Lung (tissue), 12 donors: Measurements from ENCODE around the gene ZNF22. TPM values are rescaled to one million over a fixed set of nuclear protein-coding genes. Genes with fewer than 3 reads are reported as not detected.
A peak's percentile ranks its signal among the peaks of the same experiment; 100 is the strongest.

ENCODE experiments used
- ATAC-seq: fragments of 200-7000 bp; cut with Tn5 transposase; one replicate; pipeline ENCODE4 v1.9.1; 2020; ENCODE audit warnings: moderate number of reproducible peaks; ENCODE audit not compliant: insufficient read depth, low FRiP score
- DNase-seq, 3 donors: peaks; one replicate each; pipeline ENCODE4 v3.0.0-alpha.2; 2013 to 2017
- H3K27ac ChIP-seq, 2 donors: one replicate each; pipeline ENCODE4 v1.5.1; 2013; ENCODE audit warnings: mild to moderate bottlenecking in 2 of 2, moderate library complexity in 2 of 2, control low read depth in 1 of 2, inconsistent platforms in 1 of 2, low read depth in 1 of 2, low read length in 1 of 2
- H3K27me3 ChIP-seq, 3 donors: one replicate each; pipeline ENCODE4 v1.5.1; 2013; ENCODE audit warnings: low read length in 2 of 3; ENCODE audit not compliant: control insufficient read depth in 3 of 3, insufficient read depth in 3 of 3
- H3K36me3 ChIP-seq, 4 donors: one replicate each; pipeline ENCODE4 v1.5.1; 2013; ENCODE audit warnings: low read length in 4 of 4, mild to moderate bottlenecking in 1 of 4, moderate library complexity in 1 of 4; ENCODE audit not compliant: control insufficient read depth in 4 of 4, insufficient read depth in 4 of 4
- H3K4me1 ChIP-seq, 5 donors: one replicate each; pipeline ENCODE4 v1.5.1; 2013; ENCODE audit warnings: low read length in 5 of 5, mild to moderate bottlenecking in 2 of 5, moderate library complexity in 1 of 5; ENCODE audit not compliant: control insufficient read depth in 5 of 5, insufficient read depth in 5 of 5
- H3K4me3 ChIP-seq: one replicate; pipeline ENCODE4 v1.5.1; 2013; ENCODE audit warnings: mild to moderate bottlenecking, control low read depth, moderate library complexity
- H3K9ac ChIP-seq, 2 donors: one replicate each; pipeline ENCODE4 v1.5.1; 2013; ENCODE audit warnings: low read length in 2 of 2, control low read depth in 1 of 2; ENCODE audit not compliant: insufficient read depth in 1 of 2
- H3K9me3 ChIP-seq, 4 donors: one replicate each; pipeline ENCODE4 v1.5.1; 2013; ENCODE audit warnings: low read length in 3 of 4, mild to moderate bottlenecking in 1 of 4, moderate library complexity in 1 of 4; ENCODE audit not compliant: control insufficient read depth in 4 of 4, insufficient read depth in 3 of 4
- WGBS, 2 donors: extraction: QIAGEN DNeasy Blood & Tissue Kit; methylation state at CpG; one replicate each; pipeline ENCODE4 v1.1.7; 2013; 5-methylcytosine and 5-hydroxymethylcytosine counted together
- polyA plus RNA-seq, 2 donors: library from polyadenylated mRNA; stranded (reverse); fragments of 200-250 nt; gene quantifications; one replicate each; pipeline ENCODE4 v1.2.1, GENCODE V29; 2013
- total RNA-seq, 2 donors: library from RNA; depleted of rRNA in 1 of 2; stranded (reverse); fragments of >200 nt in 1 of 2; gene quantifications; one replicate each; pipeline ENCODE4 v1.2.1, GENCODE V29; 2014 to 2021
- TF ChIP-seq, protein P1 (sequence below): IDR thresholded peaks from 2 replicates; pipeline ENCODE4 v1.5.1; 2012; ENCODE audit warnings: mild to moderate bottlenecking; ENCODE audit errors: control extremely low read depth, extremely low read depth
- donor health status: control.
- donor health status: control.
- donor health status: Bipolar disorder and iron deficiency.
- donor health status: healthy.
- donor health status: DM: yes; HTN: yes; CAD: no.

Gene ZNF22
- total and polyA plus RNA-seq, 4 donors, result 16.8 to 40.7 (median 18.2) TPM

- peaks cover 5 to 52% (median 24%) of the 10 kb centered on the region in 5 donors for H3K4me1 ChIP-seq
- TF ChIP-seq, protein P1, sequence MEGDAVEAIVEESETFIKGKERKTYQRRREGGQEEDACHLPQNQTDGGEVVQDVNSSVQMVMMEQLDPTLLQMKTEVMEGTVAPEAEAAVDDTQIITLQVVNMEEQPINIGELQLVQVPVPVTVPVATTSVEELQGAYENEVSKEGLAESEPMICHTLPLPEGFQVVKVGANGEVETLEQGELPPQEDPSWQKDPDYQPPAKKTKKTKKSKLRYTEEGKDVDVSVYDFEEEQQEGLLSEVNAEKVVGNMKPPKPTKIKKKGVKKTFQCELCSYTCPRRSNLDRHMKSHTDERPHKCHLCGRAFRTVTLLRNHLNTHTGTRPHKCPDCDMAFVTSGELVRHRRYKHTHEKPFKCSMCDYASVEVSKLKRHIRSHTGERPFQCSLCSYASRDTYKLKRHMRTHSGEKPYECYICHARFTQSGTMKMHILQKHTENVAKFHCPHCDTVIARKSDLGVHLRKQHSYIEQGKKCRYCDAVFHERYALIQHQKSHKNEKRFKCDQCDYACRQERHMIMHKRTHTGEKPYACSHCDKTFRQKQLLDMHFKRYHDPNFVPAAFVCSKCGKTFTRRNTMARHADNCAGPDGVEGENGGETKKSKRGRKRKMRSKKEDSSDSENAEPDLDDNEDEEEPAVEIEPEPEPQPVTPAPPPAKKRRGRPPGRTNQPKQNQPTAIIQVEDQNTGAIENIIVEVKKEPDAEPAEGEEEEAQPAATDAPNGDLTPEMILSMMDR, result no peak
- 91 to 94% methylated on average over 13 of the region's 13 CpGs for WGBS, 2 donors
- H3K9me3 ChIP-seq, result no peaks in the 10 kb centered on the region
- H3K36me3 ChIP-seq, result peaks cover 0 to 10% (median 0%) of the 10 kb centered on the region in 4 donors
- no peak overlapping the region for H3K27ac ChIP-seq
- no peak for ATAC-seq
- H3K9ac ChIP-seq, result no peak overlapping the region
- H3K4me3 ChIP-seq, result no peak overlapping the region
- DNase-seq, result no peak
- H3K27me3 ChIP-seq, result no peaks in the 10 kb centered on the region
Observed at GRCh38 chr10:44983066-44983894, 17.4 kb upstream of the ZNF22 start.

- DNase-seq (no peak), ATAC-seq (no peak)
- no peaks in the 10 kb centered on the region for H3K27me3 ChIP-seq
- no peaks in the 10 kb centered on the region for H3K9me3 ChIP-seq
- no peak overlapping the region for H3K9ac ChIP-seq
- no peak overlapping the region for H3K4me3 ChIP-seq
- TF ChIP-seq, protein P1, result no peak
- H3K4me1 ChIP-seq, result peaks cover 5 to 51% (median 24%) of the 10 kb centered on the region in 5 donors
- 87 to 88% methylated on average over 10 of the region's 10 CpGs for WGBS, 2 donors
- H3K36me3 ChIP-seq, result peaks cover 0 to 10% (median 0%) of the 10 kb centered on the region in 4 donors
- H3K27ac ChIP-seq, result peak overlapping the region in 1 of 2 donors; percentile 53
Observed at GRCh38 chr10:44983895-44984278, 16.8 kb upstream of the ZNF22 start.

GRCh38 chr10:44984671-44985101 lies 16.0 kb upstream of the ZNF22 start:
- Histone ChIP-seq H3K27ac (peak overlapping the region; percentile 39 to 53), H3K27me3 (no peaks in the 10 kb centered on the region), H3K4me3 (no peak overlapping the region), H3K4me1 (peaks cover 5 to 48% (median 17%) of the 10 kb centered on the region in 5 donors), H3K9me3 (no peaks in the 10 kb centered on the region), H3K9ac (no peak overlapping the region), H3K36me3 (peaks cover 0 to 14% (median 0%) of the 10 kb centered on the region in 4 donors)
- 81 to 87% methylated on average over 15 of the region's 15 CpGs for WGBS, 2 donors
- no peak for DNase-seq
- TF ChIP-seq, protein P1, result no peak
- no peak for ATAC-seq
